WTC11 (cell line): ENCODE results near the gene PINK1. TPM values are rescaled to one million over a fixed set of nuclear protein-coding genes. Genes with fewer than 3 reads are reported as not detected.

Source experiments
- ATAC-seq: fragments of 200-7000 bp; cut with Tn5 transposase; 2 replicates; pipeline ENCODE4 v1.10.0; 2021; ENCODE audit warnings: mild to moderate bottlenecking, moderate library complexity
- CTCF ChIA-PET: fragments of 300-600 bp; sonication (Branson Sonifier 250); formaldehyde crosslinking; loops from one replicate; lab custom pipeline; 2021; ENCODE audit warnings: antibody characterized with exemption; lab: Charles Lee
- POLR2A ChIA-PET: fragments of 350-600 bp; sonication (Branson Sonifier 250); formaldehyde crosslinking; loops from one replicate; lab custom pipeline; 2021; ENCODE audit warnings: antibody characterized with exemption; lab: Charles Lee
- DNase-seq: peaks from one replicate; pipeline ENCODE4 v3.0.0; 2021; ENCODE audit warnings: low spot score
- H3K27ac Mint-ChIP-seq: 2 replicates; pipeline ENCODE4 v1.8.0; 2021; ENCODE audit warnings: mixed read lengths
- H3K27me3 Mint-ChIP-seq: 2 replicates; pipeline ENCODE4 v1.8.0; 2021; ENCODE audit warnings: low read depth, mild to moderate bottlenecking, moderate library complexity, mixed read lengths
- H3K36me3 Mint-ChIP-seq: 2 replicates; pipeline ENCODE4 v1.8.0; 2021; ENCODE audit warnings: mixed read lengths
- H3K4me1 Mint-ChIP-seq: 2 replicates; pipeline ENCODE4 v1.8.0; 2022; ENCODE audit warnings: mixed read lengths
- H3K4me3 Mint-ChIP-seq: 2 replicates; pipeline ENCODE4 v1.8.0; 2021; ENCODE audit warnings: mild to moderate bottlenecking, moderate library complexity, mixed read lengths
- H3K9me3 Mint-ChIP-seq: 2 replicates; pipeline ENCODE4 v1.8.0; 2021; ENCODE audit warnings: mixed read lengths
- ATF6 ChIP-seq: sonication (generic); formaldehyde crosslinking; IDR thresholded peaks from 2 replicates; pipeline ENCODE4 v1.8.1; 2023; ENCODE audit warnings: mild to moderate bottlenecking, missing genetic modification reagents
- EMX1 ChIP-seq: fragments of 250-450 bp; sonication (Bioruptor Pico); IDR thresholded peaks from 2 replicates; pipeline ENCODE4 v1.8.0; 2021; ENCODE audit warnings: mild to moderate bottlenecking
- ESRRA ChIP-seq: sonication (generic); formaldehyde crosslinking; IDR thresholded peaks from 2 replicates; pipeline ENCODE4 v1.8.1; 2022; ENCODE audit warnings: mild to moderate bottlenecking, missing genetic modification reagents, borderline replicate concordance
- ETV6 ChIP-seq: sonication (generic); formaldehyde crosslinking; IDR thresholded peaks from 2 replicates; pipeline ENCODE4 v1.8.1; 2022; ENCODE audit warnings: mild to moderate bottlenecking, missing genetic modification reagents
- FOXJ3 ChIP-seq: sonication (generic); formaldehyde crosslinking; IDR thresholded peaks from 2 replicates; pipeline ENCODE4 v1.9.0; 2021; ENCODE audit warnings: missing genetic modification reagents, mild to moderate bottlenecking, borderline replicate concordance
- FOXK1 ChIP-seq: sonication (generic); formaldehyde crosslinking; IDR thresholded peaks from 2 replicates; pipeline ENCODE4 v1.8.0; 2022; ENCODE audit warnings: mild to moderate bottlenecking, moderate library complexity, missing genetic modification reagents
- GABPB1 ChIP-seq: sonication (generic); formaldehyde crosslinking; IDR thresholded peaks from 2 replicates; pipeline ENCODE4 v1.8.1; 2023; ENCODE audit warnings: mild to moderate bottlenecking, missing genetic modification reagents
- GTF2I ChIP-seq: fragments of 250-450 bp; sonication (Bioruptor Pico); conservative IDR thresholded peaks from 2 replicates; pipeline ENCODE4 v1.4.0; 2021; ENCODE audit warnings: mild to moderate bottlenecking
- HMGA2 ChIP-seq: fragments of 250-450 bp; sonication (Bioruptor Pico); IDR thresholded peaks from 2 replicates; pipeline ENCODE4 v1.4.0; 2021; ENCODE audit warnings: mild to moderate bottlenecking, moderate library complexity
- MXD4 ChIP-seq: fragments of 250-450 bp; sonication (Bioruptor Pico); IDR thresholded peaks from 2 replicates; pipeline ENCODE4 v1.8.0; 2021; ENCODE audit warnings: mild to moderate bottlenecking, moderate library complexity, borderline replicate concordance
- MYBL2 ChIP-seq: sonication (generic); formaldehyde crosslinking; IDR thresholded peaks from 2 replicates; pipeline ENCODE4 v1.8.1; 2023; ENCODE audit warnings: mild to moderate bottlenecking, moderate library complexity, missing genetic modification reagents
- NFYB ChIP-seq: sonication (generic); formaldehyde crosslinking; conservative IDR thresholded peaks from 2 replicates; pipeline ENCODE4 v1.8.0; 2022; ENCODE audit warnings: low read depth, missing genetic modification reagents
- NR3C1 ChIP-seq: sonication (generic); formaldehyde crosslinking; conservative IDR thresholded peaks from 2 replicates; pipeline ENCODE4 v1.8.1; 2023; ENCODE audit warnings: low read depth, mild to moderate bottlenecking, missing genetic modification reagents
- PRDM15 ChIP-seq: sonication (generic); formaldehyde crosslinking; IDR thresholded peaks from 2 replicates; pipeline ENCODE4 v1.8.0; 2022; ENCODE audit warnings: missing genetic modification reagents
- PREB ChIP-seq: sonication (generic); formaldehyde crosslinking; IDR thresholded peaks from 2 replicates; pipeline ENCODE4 v1.8.1; 2022; ENCODE audit warnings: mild to moderate bottlenecking, missing genetic modification reagents, moderate library complexity, borderline replicate concordance
- TCF7 ChIP-seq: sonication (generic); formaldehyde crosslinking; IDR thresholded peaks from 2 replicates; pipeline ENCODE4 v1.8.0; 2022; ENCODE audit warnings: mild to moderate bottlenecking, low read depth, missing genetic modification reagents, moderate library complexity
- TEAD4 ChIP-seq: sonication (generic); formaldehyde crosslinking; IDR thresholded peaks from 2 replicates; pipeline ENCODE4 v1.8.0; 2022; ENCODE audit warnings: mild to moderate bottlenecking, missing genetic modification reagents
- ZNF671 ChIP-seq: fragments of 250-450 bp; sonication (Bioruptor Pico); IDR thresholded peaks from 2 replicates; pipeline ENCODE4 v1.8.0; 2021; ENCODE audit warnings: mild to moderate bottlenecking
- total RNA-seq: library from RNA; stranded (reverse); gene quantifications from 3 replicates; pipeline ENCODE4 v1.2.3, GENCODE V29; 2021
- TF ChIP-seq, protein P1 (sequence below): fragments of 250-450 bp; sonication (Bioruptor Pico); IDR thresholded peaks from 2 replicates; pipeline ENCODE4 v1.9.0; 2021; ENCODE audit warnings: mild to moderate bottlenecking
- TF ChIP-seq, protein P2 (sequence below): sonication (generic); formaldehyde crosslinking; IDR thresholded peaks from 2 replicates; pipeline ENCODE4 v1.8.1; 2022; ENCODE audit warnings: low read depth, missing genetic modification reagents, borderline replicate concordance
- TF ChIP-seq, protein P3 (sequence below): fragments of 250-450 bp; sonication (Bioruptor Pico); conservative IDR thresholded peaks from 2 replicates; pipeline ENCODE4 v1.9.0; 2021; ENCODE audit warnings: mild to moderate bottlenecking
- TF ChIP-seq, protein P4 (sequence below): sonication (generic); formaldehyde crosslinking; IDR thresholded peaks from 2 replicates; pipeline ENCODE4 v1.8.0; 2022; ENCODE audit warnings: mild to moderate bottlenecking, missing genetic modification reagents
- TF ChIP-seq, protein P5 (sequence below): sonication (generic); formaldehyde crosslinking; IDR thresholded peaks from 2 replicates; pipeline ENCODE4 v1.8.0; 2022; ENCODE audit warnings: mild to moderate bottlenecking, missing genetic modification reagents

PINK1 gene
- total RNA-seq, 1 experiment from 2014 or later = 47.7 TPM

GRCh38 chr1:20601129-20601825 lies 32.0 kb upstream of the PINK1 start:
- Mint-ChIP-seq H3K27me3 (no peaks in the 10 kb centered on the region), H3K4me1 (peaks cover 5% of the 10 kb centered on the region), H3K27ac (no peak overlapping the region), H3K36me3 (peaks cover 3% of the 10 kb centered on the region), H3K9me3 (peaks cover 14% of the 10 kb centered on the region), H3K4me3 (no peak overlapping the region)
- ChIA-PET POLR2A (no interaction called here), CTCF (interaction anchor here (1.1 kb wide), 1 partner anchor 26 kb away, joined by 4 read pairs; no protein-coding TSS in a partner anchor)
- no peak for TF ChIP-seq EMX1 (CRISPR knock-in tag)
- no peak for TF ChIP-seq TEAD4 (CRISPR knock-in tag)
- TF ChIP-seq, protein P1, sequence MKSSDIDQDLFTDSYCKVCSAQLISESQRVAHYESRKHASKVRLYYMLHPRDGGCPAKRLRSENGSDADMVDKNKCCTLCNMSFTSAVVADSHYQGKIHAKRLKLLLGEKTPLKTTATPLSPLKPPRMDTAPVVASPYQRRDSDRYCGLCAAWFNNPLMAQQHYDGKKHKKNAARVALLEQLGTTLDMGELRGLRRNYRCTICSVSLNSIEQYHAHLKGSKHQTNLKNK (CRISPR knock-in tag) = no peak
- no peak for TF ChIP-seq HMGA2 (CRISPR knock-in tag)
- TF ChIP-seq ETV6 = no peak
- no peak for TF ChIP-seq FOXK1
- TF ChIP-seq NR3C1 (CRISPR knock-in tag) = no peak
- TF ChIP-seq NFYB (CRISPR knock-in tag) = no peak
- TF ChIP-seq FOXJ3 (CRISPR knock-in tag) = no peak
- no peak for TF ChIP-seq PREB
- no peak for TF ChIP-seq PRDM15 (CRISPR knock-in tag)
- TF ChIP-seq, protein P2, sequence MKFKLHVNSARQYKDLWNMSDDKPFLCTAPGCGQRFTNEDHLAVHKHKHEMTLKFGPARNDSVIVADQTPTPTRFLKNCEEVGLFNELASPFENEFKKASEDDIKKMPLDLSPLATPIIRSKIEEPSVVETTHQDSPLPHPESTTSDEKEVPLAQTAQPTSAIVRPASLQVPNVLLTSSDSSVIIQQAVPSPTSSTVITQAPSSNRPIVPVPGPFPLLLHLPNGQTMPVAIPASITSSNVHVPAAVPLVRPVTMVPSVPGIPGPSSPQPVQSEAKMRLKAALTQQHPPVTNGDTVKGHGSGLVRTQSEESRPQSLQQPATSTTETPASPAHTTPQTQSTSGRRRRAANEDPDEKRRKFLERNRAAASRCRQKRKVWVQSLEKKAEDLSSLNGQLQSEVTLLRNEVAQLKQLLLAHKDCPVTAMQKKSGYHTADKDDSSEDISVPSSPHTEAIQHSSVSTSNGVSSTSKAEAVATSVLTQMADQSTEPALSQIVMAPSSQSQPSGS = no peak
- no peak for TF ChIP-seq GTF2I (CRISPR knock-in tag)
- TF ChIP-seq, protein P3, sequence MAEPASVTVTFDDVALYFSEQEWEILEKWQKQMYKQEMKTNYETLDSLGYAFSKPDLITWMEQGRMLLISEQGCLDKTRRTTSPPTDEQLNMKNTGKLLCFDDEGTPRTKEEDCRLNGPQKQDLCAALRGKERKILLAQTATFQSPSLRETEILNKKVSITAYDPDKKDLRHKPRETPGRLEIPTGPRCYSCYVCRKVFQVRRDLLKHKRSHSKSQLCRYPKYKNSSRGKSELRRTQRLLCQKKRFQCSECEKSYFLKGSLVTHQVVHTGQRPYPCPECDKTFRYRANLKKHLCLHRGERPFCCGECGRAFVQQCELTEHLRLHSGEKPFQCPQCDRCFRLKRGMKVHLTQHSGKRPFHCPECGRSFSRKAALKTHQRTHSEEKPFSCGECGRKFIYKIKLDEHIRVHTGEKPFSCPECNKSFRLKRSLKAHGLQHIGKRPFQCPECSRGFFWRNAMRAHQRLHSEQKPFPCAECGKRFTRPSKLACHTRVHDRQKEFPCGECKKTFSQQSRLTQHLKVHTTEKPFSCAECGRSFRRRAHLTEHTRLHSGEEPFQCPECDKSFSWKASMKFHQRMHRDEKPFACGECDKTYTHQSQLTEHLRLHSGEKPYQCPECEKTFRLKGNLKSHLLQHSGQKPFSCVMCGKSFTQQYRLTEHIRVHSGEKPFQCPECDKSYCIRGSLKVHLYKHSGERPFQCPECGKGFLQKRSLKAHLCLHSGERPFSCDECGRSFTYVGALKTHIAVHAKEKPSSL (CRISPR knock-in tag) = no peak
- no peak for ATAC-seq
- no peak for DNase-seq

GRCh38 chr1:20602851-20603450 lies 30.3 kb upstream of the PINK1 start:
- Mint-ChIP-seq H3K36me3 (peaks cover 3% of the 10 kb centered on the region), H3K9me3 (peaks cover 14% of the 10 kb centered on the region), H3K27ac (no peak overlapping the region), H3K4me1 (peaks cover 5% of the 10 kb centered on the region), H3K4me3 (no peak overlapping the region), H3K27me3 (no peaks in the 10 kb centered on the region)
- ChIA-PET CTCF (interaction anchor here (0.8 kb wide), 1 partner anchor 28 kb away, joined by 4 read pairs; no protein-coding TSS in a partner anchor), POLR2A (no interaction called here)
- ATAC-seq (no peak), DNase-seq (no peak)
- TF ChIP-seq, protein P4, sequence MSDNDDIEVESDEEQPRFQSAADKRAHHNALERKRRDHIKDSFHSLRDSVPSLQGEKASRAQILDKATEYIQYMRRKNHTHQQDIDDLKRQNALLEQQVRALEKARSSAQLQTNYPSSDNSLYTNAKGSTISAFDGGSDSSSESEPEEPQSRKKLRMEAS (CRISPR knock-in tag) = no peak
- no peak for TF ChIP-seq MXD4 (CRISPR knock-in tag)
- TF ChIP-seq ZNF671 (CRISPR knock-in tag) = no peak
- no peak for TF ChIP-seq ESRRA (CRISPR knock-in tag)
- no peak for TF ChIP-seq TCF7
- TF ChIP-seq, protein P5, sequence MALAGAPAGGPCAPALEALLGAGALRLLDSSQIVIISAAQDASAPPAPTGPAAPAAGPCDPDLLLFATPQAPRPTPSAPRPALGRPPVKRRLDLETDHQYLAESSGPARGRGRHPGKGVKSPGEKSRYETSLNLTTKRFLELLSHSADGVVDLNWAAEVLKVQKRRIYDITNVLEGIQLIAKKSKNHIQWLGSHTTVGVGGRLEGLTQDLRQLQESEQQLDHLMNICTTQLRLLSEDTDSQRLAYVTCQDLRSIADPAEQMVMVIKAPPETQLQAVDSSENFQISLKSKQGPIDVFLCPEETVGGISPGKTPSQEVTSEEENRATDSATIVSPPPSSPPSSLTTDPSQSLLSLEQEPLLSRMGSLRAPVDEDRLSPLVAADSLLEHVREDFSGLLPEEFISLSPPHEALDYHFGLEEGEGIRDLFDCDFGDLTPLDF (CRISPR knock-in tag) = no peak
- TF ChIP-seq MYBL2 (CRISPR knock-in tag) = no peak
- no peak for TF ChIP-seq GABPB1
- TF ChIP-seq ATF6 (CRISPR knock-in tag) = no peak
